ENCODE data around the gene NARS2.

Gene NARS2

GRCh38 chr11:78428773-78429172 lies 145.9 kb downstream of the NARS2 start:
- DNase-seq, result no peak

- DNase-seq, result peak; percentile 47
These were observed 146.4 kb downstream of the NARS2 start for GRCh38 chr11:78428266-78428636.

GRCh38 chr11:78427615-78428265 lies 146.9 kb downstream of the NARS2 start:
- DNase-seq, result peak; percentile 56

GRCh38 chr11:78426845-78427244 lies 147.8 kb downstream of the NARS2 start:
- no peak for DNase-seq

- DNase-seq, result no peak
These were observed 149.1 kb downstream of the NARS2 start for GRCh38 chr11:78425399-78426070.

GRCh38 chr11:78424334-78425270 lies 150.1 kb downstream of the NARS2 start:
- peak; percentile 95 for DNase-seq

GRCh38 chr11:78423241-78423640 lies 151.4 kb downstream of the NARS2 start:
- no peak for DNase-seq

- peak; percentile 86 for DNase-seq
These were observed 153.9 kb downstream of the NARS2 start for GRCh38 chr11:78420796-78421209.

- DNase-seq, result no peak
These were observed 154.4 kb downstream of the NARS2 start for GRCh38 chr11:78420255-78420764.

GRCh38 chr11:78419327-78419726 lies 155.3 kb downstream of the NARS2 start:
- DNase-seq, result no peak

GRCh38 chr11:78418584-78419211 lies 156.0 kb downstream of the NARS2 start:
- DNase-seq, result no peak

- DNase-seq, result peak; percentile 55
These were observed 156.6 kb downstream of the NARS2 start for GRCh38 chr11:78417888-78418583.

- DNase-seq, result no peak
These were observed 157.3 kb downstream of the NARS2 start, which contains the start of gene GAB2 for GRCh38 chr11:78417175-78417887. GAB2 (minus strand) TSS chr11:78417820; CDS start chr11:78417720, 100 bp downstream.

GRCh38 chr11:78416285-78417174 lies 158.1 kb downstream of the NARS2 start:
- peak; percentile 73 for DNase-seq

GRCh38 chr11:78415338-78415737 lies 159.3 kb downstream of the NARS2 start:
- DNase-seq, result no peak

GRCh38 chr11:78414321-78415051 lies 160.2 kb downstream of the NARS2 start:
- DNase-seq, result no peak

- DNase-seq, result no peak
These were observed 166.0 kb downstream of the NARS2 start for GRCh38 chr11:78408619-78409018.

GRCh38 chr11:78406568-78407196 lies 168.0 kb downstream of the NARS2 start:
- no peak for DNase-seq

GRCh38 chr11:78405805-78406204 lies 168.9 kb downstream of the NARS2 start:
- DNase-seq, result no peak
